HT1080 (cell line): ENCODE data around the gene MRPS31. TPM values are rescaled to one million over a fixed set of nuclear protein-coding genes. Genes with fewer than 3 reads are reported as not detected.
"Not testable (repeated sequence)": the region's sequence is repeated elsewhere in the genome, so short reads cannot be mapped to it uniquely, and the experiment has no call there.

Experiments used
- DNase-seq: peaks from one replicate; pipeline ENCODE4 v3.0.0-alpha.2; 2015; ENCODE audit warnings: low read depth
- total RNA-seq: library from RNA; depleted of rRNA; stranded (reverse); fragments of >200 nt; shearing (Covaris generic); gene quantifications from 2 replicates; pipeline ENCODE4 v1.2.3, GENCODE V29; 2014

The MRPS31 gene
- total RNA-seq, 1 experiment from 2014 or later: 25.7 TPM

DNA sequence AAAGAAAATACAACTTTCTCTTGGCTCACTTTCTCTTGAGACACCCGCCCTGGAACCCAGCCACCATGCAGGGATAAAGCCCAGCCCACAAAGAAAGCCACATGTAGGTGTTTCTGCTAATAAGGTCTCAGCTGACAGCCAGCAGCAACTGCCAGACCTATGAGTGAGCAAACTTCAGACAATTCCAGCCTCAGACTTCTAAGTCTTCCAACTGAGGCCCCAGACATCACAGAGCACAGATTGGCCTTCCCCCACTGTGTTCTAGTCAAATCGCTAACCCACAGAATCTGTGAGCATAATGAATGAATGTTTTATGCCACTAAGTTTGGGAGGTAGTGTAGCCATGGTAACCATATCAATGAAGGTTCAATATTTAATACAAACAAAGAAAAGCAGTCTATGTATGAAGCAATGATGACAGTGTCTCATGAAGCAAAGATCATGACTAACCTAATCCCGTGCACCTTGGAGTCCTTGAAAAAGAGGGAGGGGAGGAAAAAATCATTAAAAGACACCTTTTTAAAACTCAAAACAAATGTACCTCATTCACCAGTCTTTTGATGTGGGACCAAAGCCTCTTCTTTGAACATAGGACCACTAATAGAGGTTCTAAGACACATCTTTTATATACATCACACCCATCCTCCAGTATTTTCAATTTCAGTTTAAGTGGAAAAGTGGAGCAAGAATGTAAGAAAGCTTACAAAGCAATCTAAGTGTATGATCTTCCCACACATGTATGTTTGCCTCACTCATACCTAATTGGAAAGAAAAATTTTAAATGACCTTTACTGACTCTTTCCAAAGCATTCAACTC, 6.2 kb downstream of the MRPS31 start:
- no peak for DNase-seq

DNA sequence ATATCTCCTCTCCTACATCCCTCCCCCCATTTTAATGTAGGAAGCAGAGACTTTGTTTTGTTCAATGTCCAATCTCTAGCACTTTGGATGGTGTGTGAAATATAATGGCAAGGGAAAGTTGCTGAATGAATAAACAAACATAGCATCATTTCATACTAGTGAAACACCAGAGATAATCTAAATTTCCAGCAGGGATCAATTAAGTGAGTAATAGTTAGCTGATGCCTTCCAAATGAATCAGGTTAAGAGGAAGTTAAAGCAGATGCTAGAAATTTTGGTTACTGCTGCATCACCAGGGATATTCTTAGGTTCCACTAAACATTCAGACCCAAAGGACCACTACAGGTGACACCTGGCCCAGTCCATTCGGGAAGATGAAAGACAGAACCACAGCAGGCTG, 8.1 kb downstream of the MRPS31 start:
- DNase-seq: no peak

DNA sequence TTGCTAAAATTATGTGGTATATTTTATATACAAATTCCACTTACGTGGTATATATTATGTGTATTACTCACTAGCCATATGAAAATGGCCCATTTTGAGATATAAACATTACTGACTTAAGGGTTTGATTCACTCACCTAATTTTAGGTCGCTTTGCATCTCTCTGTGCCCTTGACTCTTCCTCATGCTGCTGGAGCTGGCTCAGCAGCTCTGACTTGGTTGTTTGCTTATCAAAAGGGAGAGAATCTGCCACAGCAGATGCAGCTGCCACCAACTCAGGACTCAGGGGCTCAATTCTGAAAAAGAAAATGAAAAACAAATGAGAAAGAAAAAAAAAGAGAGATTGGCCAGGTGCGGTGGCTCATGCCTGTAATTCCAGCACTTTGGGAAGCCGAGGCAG, 12.2 kb downstream of the MRPS31 start:
- DNase-seq: no peak

DNA sequence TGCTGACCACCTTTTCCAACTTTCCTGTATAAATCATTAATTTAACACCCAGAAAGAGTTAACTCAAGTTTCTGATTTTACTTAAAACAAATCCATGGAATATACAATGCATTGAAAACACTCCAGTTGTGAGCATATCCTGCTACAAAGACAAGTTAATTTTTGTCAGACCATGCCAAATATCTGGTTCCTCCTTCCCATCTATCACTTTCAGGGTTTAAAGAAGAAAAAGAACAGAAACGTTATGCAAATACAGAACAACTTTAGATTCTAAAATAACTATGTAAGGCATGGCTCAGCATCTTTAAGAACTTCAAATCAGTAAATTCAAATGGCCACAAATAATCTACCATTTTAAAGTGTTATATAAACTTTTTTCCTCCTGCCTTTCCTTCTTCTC, 14.9 kb downstream of the MRPS31 start:
- no peak for DNase-seq

- no peak for DNase-seq
These were observed 15.8 kb downstream of the MRPS31 start for GRCh38 chr13:40755082-40755700.

DNA sequence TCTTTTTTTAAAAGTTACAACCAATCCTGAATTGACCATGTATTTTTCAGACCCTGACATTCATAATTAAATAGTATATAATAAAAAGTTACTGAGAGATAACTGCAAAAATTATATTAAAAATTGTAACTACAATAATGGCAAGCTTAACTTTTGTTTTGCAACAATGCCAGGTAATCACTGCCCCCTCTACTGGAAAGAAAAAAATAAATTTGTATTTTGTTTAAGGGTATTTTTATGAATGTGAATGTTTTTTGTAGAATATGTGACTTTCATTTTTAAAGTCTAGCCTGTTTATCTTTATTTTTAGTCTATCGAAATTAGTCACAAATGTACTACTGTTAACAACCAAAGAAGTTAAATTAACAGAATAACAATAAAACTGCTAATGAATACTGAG, 21.7 kb downstream of the MRPS31 start:
- DNase-seq: no peak

- not testable (repeated sequence) for DNase-seq
These were observed 35.8 kb downstream of the MRPS31 start for GRCh38 chr13:40735232-40735548.

GRCh38 chr13:40734536-40735231, 36.3 kb downstream of the MRPS31 start:
- DNase-seq: not testable (repeated sequence)

GRCh38 chr13:40732658-40733057, 38.3 kb downstream of the MRPS31 start:
- DNase-seq: no peak

GRCh38 chr13:40728595-40728994, 42.4 kb downstream of the MRPS31 start:
- no peak for DNase-seq

- DNase-seq: not testable (repeated sequence)
These were observed 56.6 kb downstream of the MRPS31 start for GRCh38 chr13:40714433-40714832.

GRCh38 chr13:40706439-40706838, 64.6 kb downstream of the MRPS31 start:
- no peak for DNase-seq

GRCh38 chr13:40697711-40698110, 73.3 kb downstream of the MRPS31 start:
- no peak for DNase-seq

- no peak for DNase-seq
These were observed 76.6 kb downstream of the MRPS31 start for GRCh38 chr13:40694426-40694825.

DNA sequence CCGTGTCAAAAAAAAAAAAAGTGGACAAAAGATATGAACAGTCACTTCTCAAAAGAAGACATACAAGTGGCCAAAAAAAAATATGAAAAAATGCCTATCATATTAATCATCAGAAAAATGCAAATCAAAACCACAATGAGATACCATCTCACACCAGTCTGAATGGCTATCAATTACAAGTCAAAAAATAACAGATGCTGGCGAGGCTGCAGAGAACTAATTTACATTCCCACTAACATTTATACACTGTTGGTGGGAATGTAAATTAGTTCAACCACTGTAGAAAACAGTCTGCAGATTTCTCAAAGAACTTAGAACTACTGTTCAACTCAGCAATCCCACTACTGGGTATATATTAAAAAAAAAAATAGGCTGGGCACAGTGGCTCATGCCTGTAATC, 78.0 kb downstream of the MRPS31 start:
- peak; percentile 63 for DNase-seq

DNA sequence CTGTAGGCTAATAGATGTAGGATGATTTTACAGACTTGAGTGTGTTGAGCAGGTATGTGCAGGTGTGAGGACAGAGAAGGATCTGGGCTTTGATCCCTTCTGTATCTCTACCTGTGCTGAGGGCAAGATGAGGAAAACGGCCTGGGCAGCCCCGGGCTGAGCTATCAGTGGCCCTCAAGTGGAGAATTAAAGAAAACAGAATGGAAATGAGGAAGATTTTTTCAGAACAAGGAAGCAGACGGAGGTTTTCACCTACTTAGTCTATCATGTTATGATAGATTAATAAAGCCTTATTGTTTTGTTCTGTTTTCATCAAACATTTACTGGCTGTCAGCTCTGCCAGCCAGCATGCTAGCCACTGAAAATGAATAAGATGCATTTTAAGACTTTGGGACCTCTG, 82.2 kb downstream of the MRPS31 start:
- DNase-seq: no peak

DNA sequence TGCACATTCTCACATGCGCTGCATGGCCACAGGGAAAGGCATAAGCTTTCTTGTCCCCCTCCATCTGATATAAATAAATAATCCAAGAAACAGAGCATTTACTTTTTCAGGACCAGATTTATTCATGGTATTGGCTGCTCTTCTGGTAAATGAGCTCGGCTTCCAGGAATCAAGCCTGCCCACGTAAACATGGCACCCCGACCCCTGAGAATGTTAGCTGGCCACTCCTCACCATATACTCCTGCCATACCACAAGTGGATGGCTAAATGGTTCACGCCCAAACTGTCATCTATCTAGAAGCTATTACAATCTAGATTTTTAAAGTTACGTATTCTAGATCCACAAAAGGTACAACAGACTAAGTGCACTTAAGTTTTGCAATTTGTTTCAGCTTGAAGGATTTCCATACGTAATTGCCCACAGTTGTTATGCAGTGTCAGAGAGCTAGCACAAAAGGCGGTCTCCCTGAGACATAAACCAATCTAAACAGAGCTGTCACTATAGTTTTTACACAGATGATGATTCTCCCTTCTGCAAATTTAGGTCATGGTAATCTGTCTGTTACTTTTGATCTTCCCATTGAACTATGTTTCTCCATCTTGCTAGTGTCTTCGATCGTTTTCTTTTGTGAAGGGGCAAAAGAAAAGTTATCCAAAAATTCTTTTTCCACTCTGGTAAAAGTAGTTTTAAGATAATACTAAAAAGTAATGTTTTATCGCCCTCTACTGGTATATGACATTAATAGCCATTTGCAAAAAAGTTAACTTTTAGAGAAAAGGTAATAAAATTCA, 88.3 kb downstream of the MRPS31 start:
- DNase-seq: peak; percentile 25

DNA sequence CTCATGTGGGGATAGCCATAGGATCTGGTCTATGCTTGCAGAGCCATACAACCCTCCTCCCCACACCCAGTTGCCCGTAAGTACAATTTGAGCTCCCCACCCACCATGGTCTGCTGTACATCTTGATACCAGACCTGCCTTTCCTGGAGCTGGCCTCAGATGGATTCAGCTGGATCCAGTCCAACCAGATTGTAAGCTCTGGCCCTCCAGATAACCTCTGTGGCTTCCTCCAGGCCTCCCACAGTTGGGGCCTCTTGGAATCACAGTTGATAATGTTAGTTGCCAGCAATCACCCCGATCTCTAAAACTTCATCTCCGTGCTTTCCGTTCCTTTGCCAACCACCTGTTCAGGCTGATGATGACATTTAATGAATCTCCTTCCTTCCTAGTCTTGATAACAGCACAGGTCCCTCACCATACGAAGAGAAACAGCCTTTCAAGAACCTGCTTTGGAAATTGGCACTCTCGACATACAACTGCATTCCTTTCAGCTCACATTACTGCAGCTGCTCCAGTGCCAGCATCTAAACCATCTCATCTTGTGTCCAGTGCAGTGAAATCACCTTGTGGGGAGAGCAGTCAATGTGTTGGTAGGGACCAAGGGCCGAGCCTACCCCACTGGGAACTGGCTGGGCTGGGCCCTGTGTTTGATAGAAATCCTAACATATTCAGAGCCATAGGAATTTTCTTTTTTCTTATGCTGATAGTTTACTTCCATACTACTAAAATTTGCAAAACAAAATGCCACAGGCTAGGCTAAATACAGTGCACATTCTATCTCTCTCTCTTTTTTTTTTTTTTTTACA, 89.4 kb downstream of the MRPS31 start:
- no peak for DNase-seq

- no peak for DNase-seq
These were observed 90.2 kb downstream of the MRPS31 start for GRCh38 chr13:40680659-40681323.

GRCh38 chr13:40679480-40679985, 91.5 kb downstream of the MRPS31 start:
- DNase-seq: no peak
